ENCODE data around the gene ZNF331.

ZNF331 gene

GRCh38 chr19:53541971-53542370 lies 4.0 kb downstream of the ZNF331 start:
- no peak overlapping the region for H3K27ac ChIP-seq
- no peak for TF ChIP-seq ZFX (IDR thresholded peaks at IDR 0.05)
- no peak for TF ChIP-seq CTCF (conservative IDR thresholded peaks at IDR 0.05)

- H3K27ac ChIP-seq, result no peak overlapping the region
- no peak for TF ChIP-seq ZFX (IDR thresholded peaks at IDR 0.05)
- no peak for TF ChIP-seq CTCF (conservative IDR thresholded peaks at IDR 0.05)
Observed at GRCh38 chr19:53545271-53546065, 7.5 kb downstream of the ZNF331 start.

- H3K27ac ChIP-seq, result no peak overlapping the region
- no peak for TF ChIP-seq ZFX (IDR thresholded peaks at IDR 0.05)
- no peak for TF ChIP-seq CTCF (conservative IDR thresholded peaks at IDR 0.05)
Observed at GRCh38 chr19:53546758-53547513, 9.0 kb downstream of the ZNF331 start.

GRCh38 chr19:53549340-53549739 lies 11.4 kb downstream of the ZNF331 start:
- no peak for TF ChIP-seq CTCF (conservative IDR thresholded peaks at IDR 0.05)
- TF ChIP-seq ZFX (IDR thresholded peaks at IDR 0.05), result no peak
- H3K27ac ChIP-seq, result no peak overlapping the region

- TF ChIP-seq CTCF (conservative IDR thresholded peaks at IDR 0.05) (no peak), ZFX (IDR thresholded peaks at IDR 0.05) (no peak)
- H3K27ac ChIP-seq, result no peak overlapping the region
Observed at GRCh38 chr19:53552001-53552721, 14.2 kb downstream of the ZNF331 start.

GRCh38 chr19:53553156-53553555 lies 15.2 kb downstream of the ZNF331 start:
- TF ChIP-seq ZFX (IDR thresholded peaks at IDR 0.05) (no peak), CTCF (conservative IDR thresholded peaks at IDR 0.05) (no peak)
- H3K27ac ChIP-seq, result no peak overlapping the region

Data from C4-2B (cell line).